Choroid plexus epithelial cell (primary cell): ENCODE measurements around the gene PRTN3.

Source experiments
- DNase-seq: peaks from one replicate; pipeline ENCODE4 v3.0.0-alpha.2; 2010; ENCODE audit warnings: low read depth
- H3K4me3 ChIP-seq: 2 replicates; pipeline ENCODE4 v1.5.1; 2011; ENCODE audit warnings: low read depth, mild to moderate bottlenecking, control low read depth, low read length, moderate library complexity
- CTCF ChIP-seq: conservative IDR thresholded peaks from 2 replicates; pipeline ENCODE4 v1.5.1; 2011; ENCODE audit warnings: low read depth, mild to moderate bottlenecking, control low read depth, inconsistent platforms, low read length, moderate library complexity

PRTN3 gene

GRCh38 chr19:800360-801029 lies 40.3 kb upstream of the PRTN3 start:
- DNase-seq: peak; percentile 70
- H3K4me3 ChIP-seq: peak overlapping the region; percentile 37
- no peak for TF ChIP-seq CTCF

- no peak for DNase-seq
- peak overlapping the region; percentile 35 for H3K4me3 ChIP-seq
- TF ChIP-seq CTCF: no peak
Observed at GRCh38 chr19:801030-801860, 39.6 kb upstream of the PRTN3 start.

- DNase-seq: peak; percentile 64
- H3K4me3 ChIP-seq: peak overlapping the region; percentile 28
- TF ChIP-seq CTCF: no peak
Observed at GRCh38 chr19:801861-802497, 38.8 kb upstream of the PRTN3 start.

- peak; percentile 81 for DNase-seq
- peak overlapping the region; percentile 28 for H3K4me3 ChIP-seq
- TF ChIP-seq CTCF: no peak
Observed at GRCh38 chr19:802498-803098, 38.2 kb upstream of the PRTN3 start.

GRCh38 chr19:803099-803561 lies 37.7 kb upstream of the PRTN3 start:
- no peak for DNase-seq
- no peak overlapping the region for H3K4me3 ChIP-seq
- no peak for TF ChIP-seq CTCF

GRCh38 chr19:803686-804418 lies 36.9 kb upstream of the PRTN3 start:
- TF ChIP-seq CTCF: no peak
- H3K4me3 ChIP-seq: no peak overlapping the region
- no peak for DNase-seq
